IPS-18a (cell line): ENCODE data around the gene CDK4.
A peak's percentile ranks its signal among the peaks of the same experiment; 100 is the strongest.

Experiments used
- H3K27ac ChIP-seq: one replicate; pipeline ENCODE4 v1.5.1; 2013; ENCODE audit warnings: low read length
- H3K27me3 ChIP-seq: one replicate; pipeline ENCODE4 v1.6.1; 2013; ENCODE audit warnings: mild to moderate bottlenecking, low read length; ENCODE audit not compliant: control insufficient read depth, insufficient read depth
- H3K36me3 ChIP-seq: one replicate; pipeline ENCODE4 v1.6.1; 2013; ENCODE audit warnings: low read depth, low read length; ENCODE audit not compliant: control insufficient read depth
- H3K4me1 ChIP-seq: one replicate; pipeline ENCODE4 v1.6.1; 2013; ENCODE audit warnings: low read depth, low read length; ENCODE audit not compliant: control insufficient read depth
- H3K4me3 ChIP-seq: one replicate; pipeline ENCODE4 v1.5.1; 2013; ENCODE audit warnings: low read length
- H3K9ac ChIP-seq: one replicate; pipeline ENCODE4 v1.6.1; 2013; ENCODE audit warnings: mild to moderate bottlenecking, low read length, moderate library complexity
- H3K9me3 ChIP-seq: one replicate; pipeline ENCODE4 v1.6.1; 2013; ENCODE audit warnings: low read depth, low read length; ENCODE audit not compliant: control insufficient read depth

The CDK4 gene

DNA sequence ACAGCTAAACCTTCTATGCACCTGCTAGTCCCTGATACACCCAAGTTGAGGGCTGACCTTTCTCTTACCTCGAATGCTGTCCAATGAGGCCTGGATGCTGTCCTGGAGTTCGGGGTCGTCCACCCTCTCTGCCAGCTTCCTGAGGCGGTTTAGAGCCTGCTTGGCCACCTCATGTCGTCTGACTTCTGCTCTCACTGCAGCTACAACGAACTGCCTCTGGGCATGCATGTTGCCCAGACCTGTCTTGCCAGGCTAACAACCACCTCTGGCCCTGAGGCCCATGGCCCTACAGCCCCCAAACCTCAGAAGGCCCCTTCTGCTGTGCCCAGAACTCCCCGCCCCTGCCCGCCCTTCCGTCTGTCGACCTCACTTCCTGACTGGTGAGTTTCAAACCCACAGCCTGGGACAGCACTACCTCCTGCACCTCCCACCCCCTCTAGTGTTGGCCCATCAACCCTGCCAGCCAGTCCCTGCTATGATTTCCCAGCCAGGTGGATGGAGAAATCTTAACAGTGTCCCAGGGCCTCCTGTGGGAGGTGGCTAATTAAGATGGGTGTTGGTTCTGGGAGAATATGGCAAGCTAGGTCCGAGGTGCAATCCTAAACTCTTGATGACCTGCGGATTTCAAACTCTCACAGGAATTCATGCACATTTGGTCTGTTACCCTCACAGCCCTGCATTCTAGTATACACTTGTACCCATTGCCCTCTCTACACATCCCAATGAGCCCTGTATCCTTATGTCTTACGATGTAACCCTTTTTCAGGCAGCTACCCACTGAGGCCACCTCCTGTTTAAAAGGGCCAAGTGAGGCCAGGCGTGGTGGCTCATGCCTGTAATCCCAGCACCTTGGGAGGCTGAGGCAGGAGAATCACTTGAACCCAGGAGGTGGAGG, 10.0 kb downstream of the CDK4 start:
- Histone ChIP-seq H3K36me3 (peaks cover 9% of the 10 kb centered on the region), H3K9ac (no peak overlapping the region), H3K4me1 (peaks cover 8% of the 10 kb centered on the region), H3K27ac (no peak overlapping the region), H3K27me3 (peaks cover 56% of the 10 kb centered on the region), H3K4me3 (no peak overlapping the region), H3K9me3 (no peaks in the 10 kb centered on the region)

DNA sequence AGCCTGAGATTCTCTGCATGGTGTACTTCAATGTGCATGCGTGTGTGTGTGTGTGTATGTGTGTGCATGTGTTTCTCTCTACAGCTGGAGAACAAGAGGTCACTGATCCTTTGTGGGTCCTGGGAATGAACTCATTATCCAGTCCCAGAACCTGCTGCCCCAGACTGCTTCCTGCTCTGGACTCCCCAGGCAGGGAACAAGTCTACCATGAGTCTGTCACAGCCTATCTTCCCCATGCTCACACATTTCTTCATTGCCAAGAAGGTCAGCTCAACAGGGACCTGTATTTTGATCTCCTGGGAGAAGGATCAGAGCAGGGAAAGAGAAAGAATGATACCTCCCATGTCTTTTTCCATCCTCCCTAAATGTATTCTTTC, 10.7 kb downstream of the CDK4 start:
- H3K27me3 ChIP-seq = peaks cover 63% of the 10 kb centered on the region
- H3K36me3 ChIP-seq = peaks cover 2% of the 10 kb centered on the region
- H3K4me1 ChIP-seq = peaks cover 8% of the 10 kb centered on the region
- H3K27ac ChIP-seq = no peak overlapping the region
- no peaks in the 10 kb centered on the region for H3K9me3 ChIP-seq
- no peak overlapping the region for H3K9ac ChIP-seq
- no peak overlapping the region for H3K4me3 ChIP-seq

DNA sequence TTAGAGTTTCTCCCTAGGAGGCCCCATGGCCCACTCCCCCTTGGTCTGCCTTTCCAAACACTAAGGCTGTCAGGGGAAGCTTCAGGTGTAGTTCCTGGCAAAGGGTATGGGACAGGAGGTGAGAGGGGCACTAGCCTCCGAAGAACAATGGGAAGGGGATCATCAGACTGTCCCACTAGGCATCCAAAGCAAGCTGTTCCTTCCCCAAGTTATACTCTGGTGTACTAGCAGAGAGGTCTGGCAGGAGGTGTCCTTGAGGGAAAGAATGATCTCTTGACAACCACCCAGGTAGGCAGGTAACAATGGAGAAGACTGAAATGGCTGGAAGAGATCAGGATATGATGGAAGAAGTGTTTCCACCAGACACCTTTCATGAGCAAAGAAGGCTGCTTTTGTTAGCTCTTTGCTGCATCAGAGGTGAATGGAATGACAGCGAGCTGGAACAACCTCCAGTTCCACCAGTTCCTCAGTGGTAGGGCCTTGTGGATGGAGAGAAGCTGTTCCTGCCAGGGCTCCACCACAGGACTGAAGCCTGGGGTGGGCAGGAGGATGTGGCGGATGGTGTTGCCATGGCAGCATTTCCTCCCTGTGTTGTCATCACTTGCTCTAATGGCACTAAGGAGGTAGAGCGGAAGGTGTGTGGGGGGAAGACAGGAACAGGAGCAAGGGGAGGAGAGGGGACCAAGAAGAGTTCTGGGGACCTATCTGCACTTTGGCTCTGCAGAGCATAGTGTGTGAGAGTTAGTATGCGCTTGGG, 11.3 kb downstream of the CDK4 start:
- Histone ChIP-seq H3K9me3 (no peaks in the 10 kb centered on the region), H3K36me3 (no peaks in the 10 kb centered on the region), H3K4me1 (peaks cover 8% of the 10 kb centered on the region), H3K27me3 (peaks cover 69% of the 10 kb centered on the region), H3K9ac (no peak overlapping the region), H3K4me3 (no peak overlapping the region), H3K27ac (no peak overlapping the region)

DNA sequence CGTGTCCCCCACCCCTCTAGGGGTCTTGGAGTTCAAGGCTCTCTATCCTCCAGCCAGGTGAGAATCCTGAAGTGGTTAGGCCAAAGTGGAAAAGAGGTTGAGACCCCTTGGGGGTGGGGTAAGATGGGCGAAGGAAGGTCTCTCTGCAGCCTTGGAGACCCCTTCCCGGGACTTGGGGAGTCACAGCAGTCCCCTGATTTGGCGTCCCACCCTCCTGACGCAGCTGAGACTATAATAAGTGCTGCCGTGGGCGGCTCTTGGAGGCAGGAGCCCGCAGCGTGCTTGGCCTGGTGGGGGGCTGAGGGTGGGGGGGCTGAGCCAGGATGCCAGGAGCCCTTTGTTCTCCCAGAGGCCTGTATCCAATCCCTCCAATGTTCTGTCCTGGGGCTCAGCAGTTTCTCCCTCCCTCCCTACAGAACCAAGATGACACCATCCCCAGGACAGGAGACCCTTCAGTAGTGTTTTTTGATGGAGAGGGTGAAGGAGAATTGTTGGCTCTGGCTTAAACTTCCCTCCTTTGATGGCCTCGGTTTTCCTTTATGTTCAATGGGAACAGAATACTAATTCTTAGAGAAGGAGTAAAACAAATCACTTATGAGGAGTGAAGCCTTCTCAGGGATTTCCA, 12.1 kb downstream of the CDK4 start:
- H3K9ac ChIP-seq = no peak overlapping the region

DNA sequence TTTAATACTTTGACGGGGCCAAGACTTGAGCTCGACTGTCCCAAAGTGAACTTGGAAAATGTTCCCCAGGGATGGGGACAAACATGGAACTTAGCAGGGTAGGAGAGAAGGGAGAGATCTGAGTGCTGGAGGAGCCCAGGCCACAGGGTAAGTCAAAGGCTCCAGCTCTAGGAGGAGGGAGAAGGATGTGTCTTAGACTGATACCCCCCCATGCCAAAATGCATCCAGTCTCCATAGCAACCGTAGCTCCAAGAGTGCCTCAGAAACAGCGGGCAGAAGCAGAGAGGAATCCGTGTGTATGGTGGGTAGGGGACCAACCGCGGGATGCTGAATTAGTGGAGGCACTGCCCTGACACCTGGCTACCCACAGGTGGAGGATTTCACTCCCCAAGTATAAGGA, 12.7 kb downstream of the CDK4 start:
- Histone ChIP-seq H3K27me3 (peaks cover 84% of the 10 kb centered on the region), H3K4me3 (peak overlapping the region; percentile 55), H3K9ac (no peak overlapping the region), H3K36me3 (no peaks in the 10 kb centered on the region), H3K9me3 (no peaks in the 10 kb centered on the region), H3K27ac (no peak overlapping the region), H3K4me1 (peaks cover 16% of the 10 kb centered on the region)

More for the DNA sequence above, 12.1 kb downstream of the CDK4 start:
- Histone ChIP-seq H3K9me3 (no peaks in the 10 kb centered on the region), H3K27me3 (peaks cover 77% of the 10 kb centered on the region), H3K4me3 (no peak overlapping the region), H3K27ac (no peak overlapping the region), H3K4me1 (peaks cover 16% of the 10 kb centered on the region), H3K36me3 (no peaks in the 10 kb centered on the region)

DNA sequence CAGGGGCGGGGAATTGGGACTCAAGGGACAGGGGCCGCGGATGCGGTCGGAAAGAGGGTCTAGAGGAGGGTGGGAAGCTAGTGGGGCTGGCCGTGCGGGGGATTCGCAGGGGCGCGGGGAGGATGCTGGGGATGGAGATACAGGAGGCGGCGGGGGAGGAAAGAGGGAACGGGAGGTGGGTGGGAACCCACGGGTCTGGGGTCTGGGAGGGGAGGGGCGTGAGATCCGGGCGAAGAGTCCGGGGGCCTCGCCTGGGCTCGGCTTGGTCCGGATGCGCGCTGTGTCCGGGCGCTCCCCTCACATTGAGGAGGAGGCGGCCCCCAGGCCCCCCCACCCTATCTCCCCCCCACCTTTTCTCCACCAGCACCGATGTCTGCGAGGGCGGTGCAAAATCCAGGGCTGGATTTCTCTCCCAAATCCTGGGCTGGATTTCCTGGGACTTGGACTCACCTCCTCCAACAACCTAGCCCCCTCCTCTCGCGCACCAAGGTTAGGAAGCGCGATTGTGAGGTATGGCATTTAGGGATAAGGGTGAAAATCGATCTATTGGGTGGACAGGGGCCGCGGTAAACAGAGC, 13.4 kb downstream of the CDK4 start, which contains the start of gene AGAP2:
TSS of gene AGAP2 (minus strand) at position 82 of the 577 bp plus-strand sequence. CDS start 496 bp downstream, outside the sequence.
- Histone ChIP-seq H3K9me3 (no peaks in the 10 kb centered on the region), H3K4me3 (peak within 1 kb of the TSS; percentile 55), H3K4me1 (peaks cover 16% of the 10 kb centered on the region), H3K27me3 (peaks cover 88% of the 10 kb centered on the region), H3K36me3 (no peaks in the 10 kb centered on the region), H3K27ac (no peak within 1 kb of the TSS), H3K9ac (no peak within 1 kb of the TSS)

DNA sequence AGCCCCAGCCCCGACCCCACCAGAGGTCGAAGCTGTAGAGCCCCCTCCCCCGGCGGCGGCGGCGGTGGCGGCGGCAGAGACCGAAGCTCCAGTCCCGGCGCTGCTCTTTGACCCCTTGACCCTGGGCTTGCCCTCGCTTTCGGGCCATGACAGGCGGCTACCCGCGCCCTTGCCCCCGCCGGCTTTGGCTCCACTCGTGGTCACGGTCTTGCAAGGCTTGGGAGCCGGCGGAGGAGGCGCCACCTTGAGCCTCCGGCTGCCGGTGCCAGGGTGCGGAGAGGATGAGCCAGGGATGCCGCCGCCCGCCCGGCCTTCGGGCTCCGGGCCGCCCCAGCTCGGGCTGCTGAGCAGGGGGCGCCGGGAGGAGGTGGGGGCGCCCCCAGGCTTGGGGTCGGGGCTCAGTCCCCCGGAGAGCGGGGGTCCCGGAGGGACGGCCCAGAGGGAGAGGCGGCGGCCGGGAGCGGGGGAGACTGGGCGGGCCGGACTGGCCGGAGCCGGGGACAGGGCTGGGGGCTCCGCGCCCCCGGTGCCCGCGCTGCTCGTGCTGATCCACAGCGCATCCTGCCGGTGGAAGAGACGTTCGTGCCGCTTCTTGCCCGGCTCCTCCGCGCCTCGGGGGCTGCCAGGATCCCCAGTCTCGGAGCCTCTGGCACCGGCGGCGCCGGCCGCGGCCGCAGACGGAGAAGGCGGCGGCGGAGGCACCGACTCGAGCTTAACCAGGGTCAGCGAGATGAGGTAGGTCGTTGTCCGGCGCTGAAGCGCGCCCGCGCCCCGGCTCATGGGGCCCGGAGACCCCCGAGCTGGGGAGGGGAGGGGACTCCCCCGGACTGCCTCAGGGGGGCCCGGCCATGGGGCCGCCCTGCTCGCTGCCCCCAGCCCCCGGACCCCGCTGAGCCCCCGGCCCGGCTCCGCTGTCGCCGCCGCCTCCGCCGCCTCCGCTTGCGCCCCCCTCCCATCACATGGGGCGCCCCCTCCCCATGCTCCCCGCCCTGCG, 14.3 kb downstream of the CDK4 start:
- Histone ChIP-seq H3K9me3 (no peaks in the 10 kb centered on the region), H3K36me3 (no peaks in the 10 kb centered on the region), H3K4me3 (peak overlapping the region; percentile 54), H3K27me3 (peaks cover 95% of the 10 kb centered on the region), H3K27ac (no peak overlapping the region), H3K9ac (no peak overlapping the region), H3K4me1 (peaks cover 16% of the 10 kb centered on the region)

DNA sequence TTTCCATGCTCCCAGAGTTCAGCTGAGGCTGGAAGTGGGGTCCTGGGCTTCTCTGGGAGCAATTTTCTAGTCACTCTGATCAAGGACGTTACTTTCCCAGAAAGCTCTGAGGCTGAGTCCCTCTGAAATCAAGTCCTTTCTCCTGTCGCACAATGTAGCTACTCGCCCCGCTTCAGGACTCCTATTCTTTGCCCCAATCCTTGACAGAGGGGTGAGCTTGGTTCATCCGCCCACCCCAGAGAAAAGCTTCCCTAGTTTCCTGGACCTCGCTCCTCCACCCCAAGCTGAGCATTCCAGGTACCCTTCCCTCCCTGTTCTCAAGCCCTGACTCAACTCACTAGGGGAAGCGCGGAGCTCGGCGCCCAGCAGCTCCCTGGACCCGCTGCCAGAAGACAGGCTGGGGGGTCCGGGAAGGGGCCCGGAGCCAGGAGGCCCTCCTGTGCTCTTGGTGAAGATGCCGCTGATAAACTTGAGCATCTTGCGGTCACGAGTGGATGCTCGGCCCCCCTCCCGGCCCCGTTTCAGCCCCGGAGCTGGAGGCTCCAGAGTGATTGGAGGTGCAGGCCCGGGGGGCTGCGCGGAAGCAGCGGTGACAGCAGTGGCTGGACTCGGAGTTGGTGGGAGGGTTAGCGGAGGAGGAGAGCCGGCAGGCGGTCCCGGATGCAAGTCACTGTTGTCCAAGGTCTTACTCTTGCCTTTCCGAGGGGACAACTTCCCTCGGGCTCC, 15.2 kb downstream of the CDK4 start:
- Histone ChIP-seq H3K27me3 (peaks cover 100% of the 10 kb centered on the region), H3K36me3 (no peaks in the 10 kb centered on the region), H3K4me1 (peaks cover 16% of the 10 kb centered on the region), H3K9me3 (no peaks in the 10 kb centered on the region), H3K4me3 (peak overlapping the region; percentile 54), H3K27ac (no peak overlapping the region), H3K9ac (no peak overlapping the region)

DNA sequence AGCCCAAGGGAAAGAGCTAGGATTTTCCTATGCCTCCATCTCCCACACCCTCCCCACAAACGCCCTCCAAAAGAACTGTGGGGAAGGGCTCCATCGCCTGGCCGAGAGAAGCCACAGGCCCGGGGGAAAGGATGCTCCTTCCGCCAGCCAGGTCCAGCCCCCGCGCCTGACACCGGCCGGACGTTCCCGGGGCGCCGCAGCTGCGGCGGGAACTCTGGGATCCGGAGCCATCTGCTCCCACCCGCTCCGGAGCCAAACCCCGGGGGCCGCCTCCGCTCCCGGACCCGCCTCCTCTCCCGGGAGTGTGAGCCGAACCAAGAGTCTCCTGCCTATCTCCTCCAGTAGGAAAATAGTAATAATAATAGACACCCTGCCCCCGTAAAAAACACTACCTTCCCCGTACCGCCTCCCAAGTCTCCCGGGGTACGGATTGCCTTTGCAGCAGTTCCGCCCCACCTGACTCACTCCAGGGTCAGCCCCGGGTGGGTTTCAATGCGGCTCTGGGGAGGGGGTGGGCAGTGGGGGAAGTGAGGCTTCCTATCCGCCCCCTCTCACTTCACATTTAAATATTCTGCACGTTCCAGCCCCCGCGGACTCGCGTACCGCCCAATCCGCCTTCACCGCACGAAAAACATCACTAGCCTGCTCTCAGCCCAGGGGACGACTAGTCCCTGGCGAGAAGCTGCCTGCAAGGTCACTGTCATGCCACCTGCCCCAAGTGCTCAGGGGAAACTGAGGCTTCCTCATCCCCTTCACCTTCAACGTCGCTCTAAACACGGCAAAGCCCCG, 16.0 kb downstream of the CDK4 start:
- no peaks in the 10 kb centered on the region for H3K36me3 ChIP-seq
- H3K27me3 ChIP-seq = peaks cover 100% of the 10 kb centered on the region
- peaks cover 16% of the 10 kb centered on the region for H3K4me1 ChIP-seq
- H3K4me3 ChIP-seq = peak overlapping the region; percentile 54
- H3K9ac ChIP-seq = peak overlapping the region; percentile 16
- H3K9me3 ChIP-seq = no peaks in the 10 kb centered on the region
- no peak overlapping the region for H3K27ac ChIP-seq
